ENCODE data around the gene DNAH2.

GRCh38 chr17:7882629-7883028, 165.1 kb downstream of the DNAH2 start:
- TF ChIP-seq, protein P1, sequence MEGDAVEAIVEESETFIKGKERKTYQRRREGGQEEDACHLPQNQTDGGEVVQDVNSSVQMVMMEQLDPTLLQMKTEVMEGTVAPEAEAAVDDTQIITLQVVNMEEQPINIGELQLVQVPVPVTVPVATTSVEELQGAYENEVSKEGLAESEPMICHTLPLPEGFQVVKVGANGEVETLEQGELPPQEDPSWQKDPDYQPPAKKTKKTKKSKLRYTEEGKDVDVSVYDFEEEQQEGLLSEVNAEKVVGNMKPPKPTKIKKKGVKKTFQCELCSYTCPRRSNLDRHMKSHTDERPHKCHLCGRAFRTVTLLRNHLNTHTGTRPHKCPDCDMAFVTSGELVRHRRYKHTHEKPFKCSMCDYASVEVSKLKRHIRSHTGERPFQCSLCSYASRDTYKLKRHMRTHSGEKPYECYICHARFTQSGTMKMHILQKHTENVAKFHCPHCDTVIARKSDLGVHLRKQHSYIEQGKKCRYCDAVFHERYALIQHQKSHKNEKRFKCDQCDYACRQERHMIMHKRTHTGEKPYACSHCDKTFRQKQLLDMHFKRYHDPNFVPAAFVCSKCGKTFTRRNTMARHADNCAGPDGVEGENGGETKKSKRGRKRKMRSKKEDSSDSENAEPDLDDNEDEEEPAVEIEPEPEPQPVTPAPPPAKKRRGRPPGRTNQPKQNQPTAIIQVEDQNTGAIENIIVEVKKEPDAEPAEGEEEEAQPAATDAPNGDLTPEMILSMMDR (IDR thresholded peaks at IDR 0.05), result no peak
- TF ChIP-seq EP300 (IDR thresholded peaks at IDR 0.05) (no peak), POLR2A (IDR thresholded peaks at IDR 0.05) (no peak)
